Osteocyte (in vitro differentiated cells): Measurements from ENCODE around the gene TIMM23B. TPM values are rescaled to one million over a fixed set of nuclear protein-coding genes. Genes with fewer than 3 reads are reported as not detected.
A peak's percentile ranks its signal among the peaks of the same experiment; 100 is the strongest.
"Not testable (repeated sequence)": the region's sequence is repeated elsewhere in the genome, so short reads cannot be mapped to it uniquely, and the experiment has no call there.

Experiments
- DNase-seq: peaks from one replicate; pipeline ENCODE4 v3.0.0; 2021; ENCODE audit warnings: mixed read lengths; ENCODE audit not compliant: unreplicated experiment; ENCODE audit errors: extremely low spot score
- H3K27ac Mint-ChIP-seq: one replicate; pipeline ENCODE4 v1.8.0; 2021; ENCODE audit warnings: mild to moderate bottlenecking, mixed read lengths; ENCODE audit not compliant: unreplicated experiment
- H3K27me3 Mint-ChIP-seq: one replicate; pipeline ENCODE4 v1.8.0; 2021; ENCODE audit warnings: mixed read lengths; ENCODE audit not compliant: unreplicated experiment
- H3K36me3 Mint-ChIP-seq: one replicate; pipeline ENCODE4 v1.8.0; 2021; ENCODE audit warnings: mixed read lengths; ENCODE audit not compliant: unreplicated experiment
- H3K4me1 Mint-ChIP-seq: one replicate; pipeline ENCODE4 v1.8.0; 2021; ENCODE audit warnings: mixed read lengths; ENCODE audit not compliant: unreplicated experiment
- H3K4me3 Mint-ChIP-seq: one replicate; pipeline ENCODE4 v1.8.0; 2021; ENCODE audit warnings: mild to moderate bottlenecking, moderate library complexity, mixed read lengths; ENCODE audit not compliant: unreplicated experiment
- H3K9me3 Mint-ChIP-seq: one replicate; pipeline ENCODE4 v1.8.0; 2021; ENCODE audit warnings: mixed read lengths; ENCODE audit not compliant: unreplicated experiment
- long read RNA-seq: library from polyadenylated mRNA; unstranded; transcript quantifications from one replicate; pipeline ENCODE4 v2.0.0, GENCODE V29; 2021
- total RNA-seq: library from RNA; stranded (reverse); gene quantifications from 2 replicates; pipeline ENCODE4 v1.2.1, GENCODE V29; 2021

The TIMM23B gene
- total RNA-seq: 21.3 TPM in 2 replicates
- long read RNA-seq, transcript TIMM23B-201 (7 exons, 1,142 nt): major isoform, 42 of 55 reads
- long read RNA-seq, transcript TIMM23B-203 (8 exons, 2,623 nt): minor isoform, 9 of 55 reads
- long read RNA-seq, partial matches to known transcripts: 0 of 55 reads
- long read RNA-seq, other reads (novel, unspliced or antisense): 4 of 55 reads

GRCh38 chr10:49941447-49942338 is at the start of gene TIMM23B, which contains the start of gene PARG:
Gene TIMM23B (plus strand): TSS chr10:49942053. CDS start chr10:49942195, 142 bp downstream.
Gene PARG (minus strand): TSS chr10:49942027. CDS start chr10:49941725, 302 bp downstream.
- H3K9me3 Mint-ChIP-seq, H3K27me3 Mint-ChIP-seq, H3K36me3 Mint-ChIP-seq: not testable (repeated sequence)
- H3K27ac Mint-ChIP-seq: peak within 1 kb of the TSS; percentile 94
- peak within 1 kb of the TSS; percentile 99 for H3K4me3 Mint-ChIP-seq
- peak; percentile 91 for DNase-seq
- peaks cover 30% of the 10 kb centered on the region for H3K4me1 Mint-ChIP-seq

DNA sequence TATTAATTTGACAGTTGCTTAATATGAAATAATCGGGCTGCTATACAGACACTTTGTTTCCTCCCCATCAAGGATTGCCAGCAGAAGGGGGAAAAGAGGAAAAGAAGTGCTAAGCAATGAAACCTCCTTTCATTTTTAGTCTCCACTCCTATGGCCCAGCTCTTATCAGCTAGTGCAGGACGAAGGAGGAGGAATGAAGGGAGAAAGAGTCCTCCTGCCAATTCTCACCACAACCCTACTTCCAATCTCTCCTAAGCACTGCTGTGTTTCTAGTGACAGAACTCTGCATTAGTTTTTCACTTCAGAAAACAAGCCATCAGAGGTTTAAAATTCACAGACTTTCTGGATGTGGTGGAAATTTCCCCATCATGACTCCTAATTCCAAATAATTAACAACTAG is 41.9 kb upstream of the TIMM23B start:
- H3K36me3 Mint-ChIP-seq, H3K27ac Mint-ChIP-seq, H3K9me3 Mint-ChIP-seq, H3K4me3 Mint-ChIP-seq, H3K4me1 Mint-ChIP-seq, DNase-seq, H3K27me3 Mint-ChIP-seq: not testable (repeated sequence)

- not testable (repeated sequence) for H3K4me1 Mint-ChIP-seq, H3K27ac Mint-ChIP-seq, H3K9me3 Mint-ChIP-seq
These were observed 41.4 kb upstream of the TIMM23B start for GRCh38 chr10:49900406-49900805.

GRCh38 chr10:49903829-49904228 is 38.0 kb upstream of the TIMM23B start:
- DNase-seq, H3K36me3 Mint-ChIP-seq, H3K27ac Mint-ChIP-seq, H3K4me1 Mint-ChIP-seq, H3K4me3 Mint-ChIP-seq, H3K9me3 Mint-ChIP-seq, H3K27me3 Mint-ChIP-seq: not testable (repeated sequence)

More at GRCh38 chr10:49900406-49900805, 41.4 kb upstream of the TIMM23B start:
- H3K4me3 Mint-ChIP-seq, H3K36me3 Mint-ChIP-seq, H3K27me3 Mint-ChIP-seq, DNase-seq: not testable (repeated sequence)

GRCh38 chr10:49908290-49909080 is 33.4 kb upstream of the TIMM23B start:
- H3K4me3 Mint-ChIP-seq, H3K9me3 Mint-ChIP-seq, H3K27ac Mint-ChIP-seq, H3K27me3 Mint-ChIP-seq, H3K4me1 Mint-ChIP-seq, DNase-seq, H3K36me3 Mint-ChIP-seq: not testable (repeated sequence)

DNA sequence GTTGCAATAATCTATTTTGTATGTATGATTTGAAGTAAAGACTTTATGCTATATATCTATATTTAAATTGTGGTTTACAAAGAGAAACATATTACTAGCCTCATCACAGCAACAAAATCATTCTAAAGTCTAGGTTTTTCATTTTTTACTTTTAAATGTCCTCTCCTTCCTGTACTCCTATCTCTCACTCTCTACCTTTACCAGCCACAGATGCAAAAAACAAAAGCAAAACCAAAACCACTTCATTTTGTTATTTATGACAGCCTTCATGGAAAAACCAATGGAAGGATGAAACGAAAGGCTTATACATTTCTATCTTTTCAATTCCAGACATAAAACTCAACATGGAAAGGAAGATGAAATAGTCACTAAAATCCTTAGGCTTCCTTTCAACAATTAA is 31.6 kb upstream of the TIMM23B start:
- not testable (repeated sequence) for H3K27ac Mint-ChIP-seq, H3K9me3 Mint-ChIP-seq, DNase-seq

DNA sequence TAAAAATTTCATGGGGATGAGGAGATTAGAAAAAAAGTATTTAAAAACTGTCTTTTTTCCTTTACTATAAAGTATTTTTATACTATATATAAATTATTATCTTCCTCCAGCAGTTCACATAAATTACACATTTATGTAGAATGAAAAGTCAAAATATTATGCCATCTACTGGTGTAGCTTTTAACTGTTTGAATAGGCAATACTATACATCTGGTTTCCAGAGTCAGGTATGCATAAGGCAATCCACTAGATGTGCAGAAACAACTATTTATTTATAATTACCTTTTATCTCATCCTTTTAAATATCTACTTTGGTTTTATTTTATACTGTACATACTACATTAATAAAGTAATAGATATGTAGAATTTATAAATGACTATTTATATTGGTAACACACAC is 25.4 kb upstream of the TIMM23B start:
- H3K9me3 Mint-ChIP-seq, H3K4me1 Mint-ChIP-seq, H3K27me3 Mint-ChIP-seq, H3K4me3 Mint-ChIP-seq, H3K36me3 Mint-ChIP-seq, H3K27ac Mint-ChIP-seq, DNase-seq: not testable (repeated sequence)

More for the DNA sequence above, 31.6 kb upstream of the TIMM23B start:
- H3K27me3 Mint-ChIP-seq, H3K4me3 Mint-ChIP-seq, H3K4me1 Mint-ChIP-seq, H3K36me3 Mint-ChIP-seq: not testable (repeated sequence)

GRCh38 chr10:49917927-49918326 is 23.9 kb upstream of the TIMM23B start:
- DNase-seq, H3K4me1 Mint-ChIP-seq, H3K27ac Mint-ChIP-seq, H3K27me3 Mint-ChIP-seq, H3K9me3 Mint-ChIP-seq, H3K36me3 Mint-ChIP-seq, H3K4me3 Mint-ChIP-seq: not testable (repeated sequence)

GRCh38 chr10:49922041-49922440 is 19.8 kb upstream of the TIMM23B start:
- not testable (repeated sequence) for H3K27ac Mint-ChIP-seq, H3K4me1 Mint-ChIP-seq, DNase-seq, H3K36me3 Mint-ChIP-seq, H3K9me3 Mint-ChIP-seq, H3K27me3 Mint-ChIP-seq, H3K4me3 Mint-ChIP-seq

GRCh38 chr10:49923572-49923971 is 18.3 kb upstream of the TIMM23B start:
- H3K27me3 Mint-ChIP-seq, H3K27ac Mint-ChIP-seq, DNase-seq, H3K4me1 Mint-ChIP-seq, H3K9me3 Mint-ChIP-seq, H3K4me3 Mint-ChIP-seq: not testable (repeated sequence)
- H3K36me3 Mint-ChIP-seq: peaks cover 12% of the 10 kb centered on the region

- not testable (repeated sequence) for H3K36me3 Mint-ChIP-seq, DNase-seq, H3K27ac Mint-ChIP-seq, H3K4me3 Mint-ChIP-seq, H3K4me1 Mint-ChIP-seq, H3K9me3 Mint-ChIP-seq, H3K27me3 Mint-ChIP-seq
These were observed 10.6 kb upstream of the TIMM23B start for GRCh38 chr10:49931276-49931675.
